GM10266 (cell line): Measurements from ENCODE around the gene SRGN.

Source experiments
- DNase-seq: peaks from one replicate; pipeline ENCODE4 v3.0.0; 2012; ENCODE audit errors: extremely low spot score
- CTCF ChIP-seq: IDR thresholded peaks from 2 replicates; pipeline ENCODE4 v1.5.1; 2012; ENCODE audit warnings: mild to moderate bottlenecking, low read depth; ENCODE audit not compliant: control insufficient read depth, insufficient read depth; ENCODE audit errors: missing control alignments

The SRGN gene

DNA sequence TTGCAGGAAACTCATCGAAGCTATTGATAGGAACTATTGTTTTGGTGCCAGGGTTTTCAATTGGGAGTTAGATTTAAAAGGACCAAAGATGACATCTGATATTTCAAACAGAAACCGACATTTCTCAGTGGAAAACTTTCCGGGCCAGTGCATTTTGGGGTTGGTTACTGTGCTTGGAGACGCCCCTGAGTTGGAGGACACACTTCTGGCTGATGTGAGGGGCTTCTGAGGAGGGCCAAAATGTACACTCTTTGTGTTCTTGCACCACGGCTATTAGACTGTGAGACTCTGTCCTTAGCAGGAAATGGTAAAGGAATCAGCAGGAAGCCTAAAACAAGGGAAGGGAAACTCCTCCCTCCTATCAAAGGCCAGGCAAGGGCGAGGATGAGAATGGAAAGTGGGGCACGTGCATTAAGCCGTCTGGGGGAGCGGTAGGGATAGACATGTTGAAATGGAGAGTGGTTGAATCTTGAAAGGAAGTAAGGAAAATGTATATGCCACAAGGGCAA lies 1.8 kb upstream of the SRGN start:
- TF ChIP-seq CTCF: no peak
- DNase-seq: no peak

DNA sequence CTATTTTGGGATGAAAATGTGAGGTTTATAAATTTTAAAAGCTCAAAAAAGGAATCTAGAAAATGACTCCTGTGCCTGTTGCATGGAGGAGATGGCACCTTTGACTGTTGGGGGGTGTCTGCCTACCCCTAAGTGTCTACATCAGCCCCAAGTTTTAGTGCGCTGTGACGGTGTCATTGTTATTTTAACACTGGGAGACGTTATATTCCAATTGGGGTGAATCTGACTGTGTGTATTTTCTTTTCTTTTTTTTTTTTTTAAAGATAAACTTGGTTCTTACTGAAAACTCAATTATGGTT lies 517 bp downstream of the SRGN start:
- no peak for DNase-seq
- no peak for TF ChIP-seq CTCF

GRCh38 chr10:69088801-69089501 lies 1.0 kb downstream of the SRGN start:
- peak; percentile 47 for DNase-seq
- TF ChIP-seq CTCF: no peak

DNA sequence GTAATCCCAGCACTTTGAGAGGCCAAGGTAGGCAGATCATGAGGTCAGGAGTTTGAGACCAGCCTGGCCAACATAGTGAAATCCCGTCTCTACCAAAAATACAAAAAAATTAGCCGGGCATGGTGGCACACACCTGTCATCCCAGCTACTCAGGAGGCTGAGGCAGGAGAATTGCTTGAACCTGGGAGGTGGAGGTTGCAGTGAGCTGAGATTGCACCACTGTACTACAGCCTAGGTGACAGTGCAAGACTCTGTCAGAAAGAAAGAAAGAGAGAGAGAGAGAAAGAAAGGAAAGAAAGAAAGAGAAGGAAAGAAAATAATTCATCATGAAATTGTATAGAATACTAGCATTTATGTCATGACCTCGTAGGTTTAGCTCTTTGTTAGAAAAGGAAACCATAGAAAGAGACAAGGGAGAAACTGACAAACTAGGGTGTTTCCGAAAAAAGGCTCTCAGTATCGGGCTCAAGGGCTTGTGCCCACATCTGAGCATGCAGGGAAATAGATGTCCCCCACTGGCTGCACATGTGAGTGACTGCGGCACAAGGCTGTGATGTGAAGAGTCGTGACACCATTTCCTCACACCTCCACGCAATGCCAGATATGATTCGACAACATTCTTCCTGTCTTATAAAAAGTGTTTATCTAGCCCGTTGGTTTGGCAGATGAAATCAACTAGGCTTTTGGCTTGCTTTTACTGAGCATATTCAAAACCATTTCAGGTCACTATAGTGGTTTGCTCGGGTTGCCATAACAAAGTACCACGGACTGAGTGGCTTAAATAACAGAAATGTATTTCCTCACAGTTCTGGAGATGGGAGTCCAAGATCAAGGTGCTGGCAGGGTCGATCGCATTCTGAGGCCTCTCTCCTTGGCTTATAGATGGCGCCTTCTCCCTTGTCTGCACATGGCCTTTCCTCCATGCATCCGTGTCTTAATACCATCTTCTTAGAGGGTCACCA lies 2.0 kb downstream of the SRGN start:
- peak; percentile 60 for DNase-seq
- no peak for TF ChIP-seq CTCF

DNA sequence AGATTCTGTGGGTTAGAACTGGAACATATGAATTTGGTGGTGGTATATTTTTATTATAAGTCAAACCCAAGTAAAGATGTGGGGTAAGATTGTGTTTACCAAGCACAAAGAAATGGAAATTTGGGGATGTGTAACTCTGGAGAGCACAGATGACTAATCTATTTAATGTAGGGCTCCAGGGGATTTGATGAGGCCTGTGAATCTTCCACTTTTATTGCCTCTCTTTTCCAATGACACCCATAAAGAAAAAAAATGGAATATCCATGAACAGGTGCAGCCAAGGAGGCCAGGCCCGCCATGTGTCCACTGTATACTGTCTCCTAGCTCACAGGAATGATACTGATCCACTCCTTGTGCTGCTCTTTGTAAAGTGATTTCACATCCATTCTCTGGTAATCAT lies 2.8 kb downstream of the SRGN start:
- DNase-seq: no peak

GRCh38 chr10:69091143-69091651 lies 3.3 kb downstream of the SRGN start:
- TF ChIP-seq CTCF: no peak
- no peak for DNase-seq

More for the DNA sequence above, 2.8 kb downstream of the SRGN start:
- TF ChIP-seq CTCF: no peak
